Naive thymus-derived CD4-positive, alpha-beta T cell (primary cell): ENCODE data around the gene ATRIP. TPM values are rescaled to one million over a fixed set of nuclear protein-coding genes. Genes with fewer than 3 reads are reported as not detected.

ENCODE experiments used
- ATAC-seq: fragments of 150-1000 bp; cut with Tn5 transposase; 2 replicates; pipeline ENCODE4 v1.10.0; 2021; ENCODE audit warnings: mild to moderate bottlenecking, moderate library complexity
- CTCF ChIA-PET: fragments of 350-600 bp; sonication (Branson Sonifier 250); formaldehyde crosslinking; loops from one replicate; lab custom pipeline; 2021; ENCODE audit warnings: antibody characterized with exemption; lab: Charles Lee
- POLR2A ChIA-PET: fragments of 350-600 bp; sonication (Branson Sonifier 250); formaldehyde crosslinking; loops from one replicate; lab custom pipeline; 2021; ENCODE audit warnings: antibody characterized with exemption, inconsistent platforms; lab: Charles Lee
- DNase-seq, 9 donors: peaks; one replicate each; pipeline versions ENCODE4 v3.0.0 to v3.0.0-alpha.2; 2020 to 2022; ENCODE audit warnings: mixed read lengths in 1 of 9
- H3K27ac ChIP-seq: one replicate; pipeline ENCODE4 v1.7.0; 2013; ENCODE audit warnings: mild to moderate bottlenecking, low read depth, low read length, moderate library complexity
- H3K27me3 ChIP-seq, 2 donors: one replicate each; pipeline ENCODE4 v1.7.0; 2013; ENCODE audit warnings: low read length in 2 of 2, mild to moderate bottlenecking in 2 of 2, moderate library complexity in 2 of 2; ENCODE audit not compliant: control insufficient read depth in 2 of 2, insufficient read depth in 2 of 2
- H3K36me3 ChIP-seq, 3 experiments: 1 replicate in 2 of 3; 2 replicates in 1 of 3; pipeline ENCODE4 v1.7.0; 2013; ENCODE audit warnings: low read length in 3 of 3, mild to moderate bottlenecking in 3 of 3, moderate library complexity in 1 of 3; ENCODE audit not compliant: insufficient read depth in 3 of 3, control insufficient read depth in 2 of 3
- H3K4me1 ChIP-seq, 2 donors: one replicate each; pipeline ENCODE4 v1.7.0; 2013; ENCODE audit warnings: low read length in 2 of 2, mild to moderate bottlenecking in 2 of 2, moderate library complexity in 1 of 2; ENCODE audit not compliant: control insufficient read depth in 2 of 2, insufficient read depth in 2 of 2
- H3K4me3 ChIP-seq: 2 replicates; pipeline ENCODE4 v1.7.0; 2013; ENCODE audit warnings: mild to moderate bottlenecking, low read length
- H3K9me3 ChIP-seq, 3 experiments: 1 replicate in 2 of 3; 2 replicates in 1 of 3; pipeline ENCODE4 v1.7.0; 2013; ENCODE audit warnings: low read length in 3 of 3; ENCODE audit not compliant: control insufficient read depth in 2 of 3
- H3K27ac Mint-ChIP-seq, 9 donors: one replicate each; pipeline ENCODE4 v1.8.0; 2020 to 2022; ENCODE audit warnings: mixed read lengths in 9 of 9, mild to moderate bottlenecking in 8 of 9, moderate library complexity in 5 of 9, inconsistent platforms in 2 of 9
- H3K27me3 Mint-ChIP-seq, 5 donors: one replicate each; pipeline ENCODE4 v1.8.0; 2021 to 2022; ENCODE audit warnings: mixed read lengths in 5 of 5, mild to moderate bottlenecking in 1 of 5
- H3K36me3 Mint-ChIP-seq, 5 donors: one replicate each; pipeline ENCODE4 v1.8.0; 2020 to 2022; ENCODE audit warnings: mixed read lengths in 5 of 5, mild to moderate bottlenecking in 3 of 5, inconsistent platforms in 1 of 5
- H3K4me1 Mint-ChIP-seq, 7 donors: one replicate each; pipeline ENCODE4 v1.8.0; 2020 to 2022; ENCODE audit warnings: mixed read lengths in 7 of 7, mild to moderate bottlenecking in 3 of 7, inconsistent platforms in 1 of 7
- H3K4me3 Mint-ChIP-seq, 10 donors: one replicate each; pipeline ENCODE4 v1.8.0; 2020 to 2022; ENCODE audit warnings: mild to moderate bottlenecking in 10 of 10, mixed read lengths in 10 of 10, moderate library complexity in 6 of 10, inconsistent platforms in 2 of 10
- H3K9me3 Mint-ChIP-seq, 11 donors: one replicate each; pipeline ENCODE4 v1.8.0; 2020 to 2022; ENCODE audit warnings: mixed read lengths in 11 of 11, mild to moderate bottlenecking in 4 of 11, inconsistent platforms in 1 of 11, moderate library complexity in 1 of 11
- intact Hi-C, 2 donors: fragments of 100-400 bp; cut with micrococcal nuclease; formaldehyde crosslinking; loops; one replicate each; pipeline ENCODE4 v1.15.1; 2023
- polyA plus RNA-seq, 2 donors: library from polyadenylated mRNA; unstranded; fragments of 300-500 nt; fragmentation: Illumina TruSeq; gene quantifications; one replicate each; pipeline ENCODE4 v1.2.3, GENCODE V29; 2021
- total RNA-seq, 6 experiments: library from RNA in 5 of 6; stranded (reverse) in 5 of 6; gene quantifications; 1 replicate in 5 of 6; 2 replicates in 1 of 6; pipeline ENCODE4 v1.2.3 and lab custom pipeline; 2021 to 2026

ATRIP gene
- 10 to 100 TPM in 3 of 5 experiments, 1 to 10 TPM in 2; 7.9 to 14.2 (median 12.5) TPM for total RNA-seq
- 10 to 100 TPM; 10.7 to 16.2 TPM for polyA plus RNA-seq
- total RNA-seq (lab: John Stamatoyannopoulos, UW) = 17.8 reads per million, percentile 48 among the genes with 10 or more reads in this experiment

DNA sequence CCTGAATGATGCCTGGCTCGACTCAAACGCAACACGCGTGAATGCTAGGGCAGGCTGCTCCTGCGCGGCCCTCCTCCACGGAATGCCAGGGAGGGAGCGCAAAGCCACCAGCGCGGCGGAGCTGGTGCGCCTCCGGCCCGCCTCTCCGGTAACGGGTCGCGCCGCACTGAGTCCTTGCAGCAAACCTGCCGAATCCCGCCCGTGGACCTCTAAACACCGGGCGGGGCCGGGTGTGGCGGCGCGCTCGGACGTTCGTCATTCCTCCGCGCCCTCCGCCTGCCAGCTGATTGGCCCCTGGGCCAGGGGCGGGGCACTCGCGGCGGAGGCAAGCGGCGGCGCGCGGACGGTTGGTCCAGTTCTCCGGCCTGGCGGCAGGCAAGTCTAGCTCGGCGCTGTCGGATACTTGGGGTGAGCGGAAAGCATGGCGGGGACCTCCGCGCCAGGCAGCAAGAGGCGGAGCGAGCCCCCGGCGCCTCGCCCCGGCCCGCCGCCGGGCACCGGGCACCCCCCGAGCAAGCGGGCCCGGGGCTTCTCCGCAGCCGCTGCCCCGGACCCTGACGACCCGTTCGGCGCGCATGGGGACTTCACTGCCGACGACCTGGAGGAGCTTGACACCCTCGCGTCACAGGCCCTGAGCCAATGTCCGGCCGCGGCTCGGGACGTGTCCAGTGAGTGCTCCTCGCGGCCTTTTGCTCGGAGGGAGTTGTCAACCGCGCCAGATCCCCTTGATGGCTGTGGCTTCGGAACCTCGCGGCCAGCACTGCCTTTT, at the start of gene ATRIP:
Gene ATRIP (plus strand): TSS at position 313 of the 769 bp plus-strand sequence. CDS start 109 bp downstream, at position 422.
- CTCF ChIA-PET = interaction anchor here (0.9 to 3.1 kb wide), 10 partner anchors 10 to 103 kb away, joined by 3 to 35 read pairs (median 5); no protein-coding TSS in a partner anchor
- no peaks in the 10 kb centered on the region for H3K27me3 ChIP-seq
- peak within 1 kb of the TSS; percentile 80 to 95 (median 88) for H3K4me3 Mint-ChIP-seq
- POLR2A ChIA-PET = interaction anchor here (0.5 to 4.6 kb wide), 16 partner anchors 10 to 111 kb away, joined by 3 to 34 read pairs (median 7); partner anchors contain the start of genes PLXNB1 and SHISA5
- peaks cover 0 to 22% (median 9%) of the 10 kb centered on the region in 5 donors for H3K36me3 Mint-ChIP-seq
- no peaks in the 10 kb centered on the region for H3K9me3 ChIP-seq
- H3K9me3 Mint-ChIP-seq = no peaks in the 10 kb centered on the region
- peak within 1 kb of the TSS; percentile 90 for H3K4me3 ChIP-seq
- peaks cover 17 to 53% (median 45%) of the 10 kb centered on the region in 7 donors for H3K4me1 Mint-ChIP-seq
- peak within 1 kb of the TSS; percentile 81 for H3K27ac ChIP-seq
- H3K4me1 ChIP-seq = peaks cover 20 to 22% of the 10 kb centered on the region in 2 donors
- H3K36me3 ChIP-seq = peaks cover 0 to 22% (median 12%) of the 10 kb centered on the region in 3 experiments
- no peaks in the 10 kb centered on the region for H3K27me3 Mint-ChIP-seq
- H3K27ac Mint-ChIP-seq = peak within 1 kb of the TSS; percentile 84 to 97 (median 92)
- DNase-seq (peak; percentile 73 to 93 (median 81)), ATAC-seq (peak; percentile 99)
- intact Hi-C loops = loop anchor here (1.0 to 10.0 kb wide), 6 partner anchors 20 to 1472 kb away; partner anchors contain the start of genes CCDC12 (in 1 of the 2), NBEAL2 (in 1 of the 2), SLC25A20 (in 1 of the 2) and WDR6 (in 1 of the 2)

DNA sequence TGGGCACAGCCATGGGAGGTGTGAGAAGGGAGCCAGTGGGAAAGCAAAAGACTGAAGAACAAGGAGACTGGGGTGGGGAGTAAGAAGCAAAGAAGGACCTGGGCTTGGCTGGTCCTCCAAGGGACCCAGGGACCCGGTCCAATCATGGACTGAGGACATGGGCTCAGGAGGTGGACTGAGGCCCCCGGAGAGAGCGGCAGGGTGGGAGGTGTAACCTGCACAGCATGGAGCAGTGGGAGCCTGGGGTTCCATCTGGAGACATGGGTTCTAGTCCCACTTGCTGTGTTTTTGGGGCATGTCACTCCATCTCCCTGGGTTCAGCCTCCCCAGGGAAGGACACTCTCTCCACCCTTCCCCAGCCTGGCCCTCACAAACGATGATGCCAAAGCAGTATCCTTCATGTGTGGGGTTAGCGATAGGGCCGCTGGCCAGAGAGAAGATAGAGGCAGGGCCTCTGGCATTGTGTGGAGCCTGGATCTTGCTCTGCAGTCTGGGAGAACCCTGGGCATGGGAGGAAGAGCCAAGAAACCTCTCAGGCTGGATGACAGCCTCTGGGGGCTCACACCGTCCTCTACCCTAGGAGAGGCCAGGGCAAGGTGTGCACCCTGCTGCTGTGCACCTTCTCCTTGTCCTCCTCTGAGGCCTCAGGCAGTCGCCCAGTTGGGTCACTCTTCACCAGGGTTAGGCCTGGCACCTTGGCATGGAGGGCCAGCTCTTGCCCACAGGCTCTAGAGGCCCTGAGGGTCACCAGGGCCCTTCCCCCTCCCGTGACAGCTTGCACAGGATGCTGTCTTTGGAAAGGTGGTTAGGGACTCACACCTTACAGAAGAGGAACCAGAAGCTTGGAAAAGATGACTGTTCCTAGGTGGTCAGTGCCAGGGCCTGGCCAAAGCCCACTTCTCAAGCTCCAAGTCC, 48.5 kb upstream of the ATRIP start:
- Histone ChIP-seq H3K4me1 (no peaks in the 10 kb centered on the region), H3K36me3 (no peaks in the 10 kb centered on the region), H3K4me3 (no peak overlapping the region), H3K27ac (no peak overlapping the region), H3K9me3 (no peaks in the 10 kb centered on the region), H3K27me3 (no peaks in the 10 kb centered on the region)
- CTCF ChIA-PET = interaction anchor here (5.3 to 5.8 kb wide), 2 partner anchors 36 to 151 kb away, joined by 115 to 187 read pairs; partner anchors contain the start of gene PLXNB1
- ATAC-seq (no peak), DNase-seq (no peak)
- H3K4me1 Mint-ChIP-seq = peaks cover 0 to 3% (median 0%) of the 10 kb centered on the region in 7 donors
- H3K4me3 Mint-ChIP-seq = no peak overlapping the region
- POLR2A ChIA-PET = no interaction called here
- H3K27ac Mint-ChIP-seq = no peak overlapping the region
- no peaks in the 10 kb centered on the region for H3K36me3 Mint-ChIP-seq
- peaks cover 0 to 14% (median 10%) of the 10 kb centered on the region in 5 donors for H3K27me3 Mint-ChIP-seq
- no peaks in the 10 kb centered on the region for H3K9me3 Mint-ChIP-seq
- intact Hi-C loops = no loop called here

GRCh38 chr3:48398701-48399386, 47.7 kb upstream of the ATRIP start:
- no peak overlapping the region for H3K27ac Mint-ChIP-seq
- H3K27me3 Mint-ChIP-seq = peaks cover 0 to 10% (median 10%) of the 10 kb centered on the region in 5 donors
- H3K4me3 Mint-ChIP-seq = no peak overlapping the region
- DNase-seq (no peak), ATAC-seq (no peak)
- CTCF ChIA-PET = interaction anchor here (5.3 to 5.8 kb wide), 2 partner anchors 35 to 150 kb away, joined by 115 to 187 read pairs; partner anchors contain the start of gene PLXNB1
- Histone ChIP-seq H3K36me3 (no peaks in the 10 kb centered on the region), H3K27ac (no peak overlapping the region), H3K4me1 (no peaks in the 10 kb centered on the region), H3K9me3 (no peaks in the 10 kb centered on the region), H3K4me3 (no peak overlapping the region), H3K27me3 (no peaks in the 10 kb centered on the region)
- intact Hi-C loops = no loop called here
- H3K36me3 Mint-ChIP-seq = no peaks in the 10 kb centered on the region
- H3K9me3 Mint-ChIP-seq = no peaks in the 10 kb centered on the region
- POLR2A ChIA-PET = interaction anchor here (2.7 kb wide), 1 partner anchor 149 kb away, joined by 17 read pairs; no protein-coding TSS in a partner anchor
- peaks cover 0 to 3% (median 0%) of the 10 kb centered on the region in 7 donors for H3K4me1 Mint-ChIP-seq

DNA sequence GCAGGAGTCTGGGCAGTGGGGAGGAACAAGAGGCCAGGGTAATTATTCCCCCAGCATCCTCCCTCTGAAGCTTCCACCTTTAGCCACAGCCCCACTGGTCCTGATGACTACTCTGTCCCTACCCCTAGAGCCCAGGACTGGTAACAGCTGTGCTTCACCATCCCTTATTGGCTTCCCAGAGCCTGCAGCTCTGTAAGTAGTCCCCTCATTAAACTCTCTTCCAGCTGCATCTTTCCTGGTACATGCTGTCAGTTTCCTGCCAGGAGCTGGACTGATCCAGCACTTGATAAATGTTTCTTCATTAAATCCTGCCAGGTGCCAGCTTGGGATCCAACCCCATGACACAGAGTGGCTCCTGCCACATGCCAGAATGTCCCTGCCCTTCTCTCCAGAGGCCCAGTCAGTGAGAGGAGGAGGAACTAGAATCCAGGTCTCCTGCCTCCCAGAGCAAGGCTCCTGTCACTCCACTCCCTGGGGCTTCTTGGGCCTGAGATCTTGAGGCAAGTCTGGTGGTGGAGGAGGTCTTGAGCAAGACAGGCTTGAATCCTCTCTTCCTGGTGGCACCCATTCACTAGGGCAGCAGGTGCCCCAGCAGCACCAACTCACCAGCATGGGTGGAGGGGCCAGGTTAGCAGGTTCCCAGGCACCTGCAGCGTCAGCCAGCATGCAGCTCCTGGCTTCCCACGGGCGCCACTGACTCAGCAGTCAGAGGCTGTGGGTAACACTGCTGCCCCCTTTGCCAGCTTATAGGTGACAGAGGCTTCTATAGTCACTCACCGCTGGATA, 47.0 kb upstream of the ATRIP start:
- Mint-ChIP-seq H3K4me1 (peaks cover 0 to 3% (median 0%) of the 10 kb centered on the region in 7 donors), H3K27ac (peak overlapping the region in 1 of 9 donors; percentile 14), H3K4me3 (no peak overlapping the region), H3K9me3 (no peaks in the 10 kb centered on the region), H3K27me3 (peaks cover 0 to 10% (median 10%) of the 10 kb centered on the region in 5 donors), H3K36me3 (no peaks in the 10 kb centered on the region)
- Histone ChIP-seq H3K9me3 (no peaks in the 10 kb centered on the region), H3K27me3 (no peaks in the 10 kb centered on the region), H3K36me3 (no peaks in the 10 kb centered on the region), H3K27ac (no peak overlapping the region), H3K4me3 (no peak overlapping the region), H3K4me1 (no peaks in the 10 kb centered on the region)
- CTCF ChIA-PET = interaction anchor here (0.9 to 5.8 kb wide), 16 partner anchors 13 to 211 kb away, joined by 3 to 187 read pairs (median 5); partner anchors contain the start of genes PFKFB4 and PLXNB1
- DNase-seq (peak in 1 of 9 donors; percentile 18), ATAC-seq (no peak)
- POLR2A ChIA-PET = interaction anchor here (2.7 kb wide), 1 partner anchor 148 kb away, joined by 17 read pairs; no protein-coding TSS in a partner anchor
- intact Hi-C loops = loop anchor here (2.0 kb wide), 4 partner anchors 67 to 285 kb away; partner anchors contain the start of genes NCKIPSD (in 1 of the 2), PFKFB4 (in 1 of the 2) and UQCRC1 (in 1 of the 2)

DNA sequence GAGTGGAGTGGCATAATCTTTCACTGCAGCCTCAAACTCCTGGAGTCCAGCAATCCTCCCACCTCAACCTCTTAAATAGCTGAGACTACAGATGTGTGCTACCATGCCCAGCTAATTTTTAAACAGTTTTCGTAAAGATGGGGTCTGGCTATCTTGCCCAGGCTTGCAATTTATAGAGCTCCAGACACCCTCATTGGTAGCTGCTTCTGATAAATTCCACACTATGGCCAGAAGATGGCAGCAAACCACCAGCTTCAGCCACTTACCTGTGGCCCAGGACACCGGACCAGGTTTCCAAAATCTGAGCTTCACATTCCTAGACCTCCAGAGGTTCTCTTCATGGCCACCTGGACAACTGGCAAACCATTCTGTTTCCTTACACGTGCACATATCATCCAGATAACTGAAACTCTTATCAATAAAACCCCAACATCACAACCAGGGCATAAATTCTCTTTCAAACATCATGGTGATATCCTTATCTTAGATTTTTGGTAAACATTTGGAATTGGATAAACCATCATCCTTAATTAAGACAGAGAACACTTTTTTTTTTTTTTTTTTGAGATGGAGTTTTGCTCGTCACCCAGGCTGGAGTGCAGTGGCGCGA, 45.6 kb upstream of the ATRIP start:
- H3K9me3 ChIP-seq = no peaks in the 10 kb centered on the region
- intact Hi-C loops = loop anchor here (1.0 to 2.0 kb wide), 13 partner anchors 31 to 284 kb away; partner anchors contain the start of genes NCKIPSD (in 2 of the 2), UQCRC1 (in 2 of the 2) and PFKFB4 (in 1 of the 2)
- no peaks in the 10 kb centered on the region for H3K4me1 ChIP-seq
- H3K27me3 ChIP-seq = no peaks in the 10 kb centered on the region
- Mint-ChIP-seq H3K27ac (peak overlapping the region in 1 of 9 donors; percentile 47), H3K36me3 (no peaks in the 10 kb centered on the region), H3K4me1 (peaks cover 0 to 3% (median 0%) of the 10 kb centered on the region in 7 donors), H3K4me3 (no peak overlapping the region), H3K27me3 (peaks cover 0 to 7% (median 3%) of the 10 kb centered on the region in 5 donors), H3K9me3 (no peaks in the 10 kb centered on the region)
- ChIA-PET POLR2A (interaction anchor here (0.6 to 2.7 kb wide), 8 partner anchors 10 to 689 kb away, joined by 3 to 17 read pairs (median 3); partner anchors contain the start of genes CCDC51, SLC26A6 and TMA7), CTCF (interaction anchor here (0.6 to 5.8 kb wide), 43 partner anchors 11 to 282 kb away, joined by 3 to 187 read pairs (median 4); partner anchors contain the start of genes ATRIP, CCDC51, PFKFB4 and PLXNB1)
- ATAC-seq (peak; percentile 86), DNase-seq (peak; percentile 33 to 76 (median 66))
- no peak overlapping the region for H3K27ac ChIP-seq
- no peaks in the 10 kb centered on the region for H3K36me3 ChIP-seq
- no peak overlapping the region for H3K4me3 ChIP-seq
